Activated CD4-positive, alpha-beta T cell treated with anti-CD3 and anti-CD28 coated beads for 4 hours (primary cell): ENCODE results near the gene MRPL28.
"Not testable (repeated sequence)": the region's sequence is repeated elsewhere in the genome, so short reads cannot be mapped to it uniquely, and the experiment has no call there.

ENCODE experiments used
- DNase-seq, 2 donors: peaks; one replicate each; pipeline ENCODE4 v3.0.0-alpha.2; 2020

The MRPL28 gene

DNA sequence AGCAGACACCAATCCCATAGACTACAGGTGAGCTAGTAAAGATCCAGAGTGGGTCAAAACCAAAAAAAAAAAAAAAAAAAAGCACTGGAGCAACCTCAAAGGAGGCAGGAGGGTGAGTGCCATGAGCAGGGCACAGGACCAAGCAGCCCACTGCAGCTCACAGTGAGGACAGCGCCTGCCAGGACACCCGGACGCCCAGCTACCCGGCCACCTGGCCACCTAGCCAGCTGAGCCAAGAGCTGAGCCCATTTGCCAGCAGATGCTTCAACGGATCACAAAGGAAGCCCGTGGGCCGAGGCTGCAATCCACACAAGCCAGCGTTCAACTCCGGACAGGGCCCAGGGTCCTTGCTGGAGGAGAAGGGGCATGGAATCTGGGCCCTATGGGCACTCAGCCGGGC is 32.9 kb downstream of the MRPL28 start:
- no peak for DNase-seq

DNA sequence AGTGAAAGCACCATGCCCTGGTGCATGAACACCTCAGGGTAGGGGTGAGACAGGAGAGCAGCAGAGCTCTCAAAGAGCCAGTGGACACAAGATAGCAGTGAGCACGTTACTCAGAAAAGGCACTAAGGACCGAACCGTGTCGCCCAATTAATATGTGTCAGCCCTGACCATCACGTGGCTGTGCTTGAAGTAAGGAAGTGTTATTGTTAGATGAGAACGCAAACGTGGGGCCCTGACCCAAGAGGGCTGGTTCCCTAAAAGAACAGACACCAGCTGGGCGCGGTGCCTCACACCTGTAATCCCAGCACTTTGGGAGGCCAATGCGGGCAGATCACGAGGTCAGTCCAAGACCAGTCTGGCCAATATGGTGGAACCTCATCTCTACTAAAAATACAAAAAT is 34.1 kb downstream of the MRPL28 start:
- DNase-seq, result no peak

DNA sequence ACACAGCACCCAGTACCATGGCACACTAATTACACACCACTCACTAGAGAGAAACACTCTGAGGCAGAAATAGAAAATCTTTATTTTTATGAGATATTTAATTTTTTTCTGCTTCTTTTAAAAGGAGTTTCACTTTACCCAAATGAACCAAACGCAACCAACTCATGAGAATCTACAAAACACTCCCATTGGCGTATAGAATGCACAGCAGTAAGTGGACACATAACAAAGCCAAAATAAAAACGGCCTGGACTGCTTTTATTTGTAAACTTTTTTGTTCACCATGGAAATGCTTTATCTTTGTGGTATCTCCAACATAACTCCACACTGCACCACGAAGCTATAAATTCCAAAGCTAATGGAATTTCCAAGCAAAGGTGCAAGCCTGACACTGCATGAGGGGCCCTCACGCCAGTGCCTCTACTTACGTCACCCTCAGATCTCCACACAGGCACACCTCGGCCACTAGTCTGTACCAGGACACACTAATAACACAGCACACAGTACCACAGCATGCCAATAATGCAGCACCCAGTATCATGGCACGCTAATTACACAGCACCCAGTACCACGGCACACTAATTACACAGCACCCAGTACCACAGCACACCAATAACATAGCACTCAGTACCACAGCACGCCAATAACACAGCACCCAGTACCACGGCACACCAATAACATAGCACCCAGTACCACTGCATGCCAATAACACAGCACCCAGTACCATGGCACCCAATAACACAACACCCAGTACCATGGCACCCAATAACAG is 35.3 kb downstream of the MRPL28 start:
- not testable (repeated sequence) for DNase-seq

DNA sequence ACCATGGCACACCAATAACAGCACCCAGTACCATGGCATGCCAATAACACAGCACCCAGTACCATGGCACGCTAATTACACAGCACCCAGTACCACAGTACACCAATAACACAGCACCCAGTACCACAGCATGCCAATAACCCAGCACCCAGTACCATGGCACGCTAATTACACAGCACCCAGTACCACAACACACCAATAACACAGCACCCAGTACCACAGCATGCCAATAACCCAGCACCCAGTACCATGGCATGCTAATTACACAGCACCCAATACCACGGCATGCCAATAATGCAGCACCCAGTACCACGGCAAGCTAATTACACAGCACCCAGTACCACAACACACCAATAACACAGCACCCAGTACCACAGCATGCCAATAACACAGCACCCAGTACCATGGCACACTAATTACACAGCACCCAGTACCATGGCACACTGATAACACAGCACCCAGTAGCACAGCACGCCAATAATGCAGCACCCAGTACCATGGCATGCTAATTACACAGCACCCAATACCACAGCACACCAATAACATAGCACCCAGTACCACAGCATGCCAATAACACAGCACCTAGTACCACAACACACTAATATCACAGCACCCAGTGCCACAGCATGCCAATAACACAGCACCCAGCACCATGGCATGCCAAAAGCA is 36.0 kb downstream of the MRPL28 start:
- not testable (repeated sequence) for DNase-seq

DNA sequence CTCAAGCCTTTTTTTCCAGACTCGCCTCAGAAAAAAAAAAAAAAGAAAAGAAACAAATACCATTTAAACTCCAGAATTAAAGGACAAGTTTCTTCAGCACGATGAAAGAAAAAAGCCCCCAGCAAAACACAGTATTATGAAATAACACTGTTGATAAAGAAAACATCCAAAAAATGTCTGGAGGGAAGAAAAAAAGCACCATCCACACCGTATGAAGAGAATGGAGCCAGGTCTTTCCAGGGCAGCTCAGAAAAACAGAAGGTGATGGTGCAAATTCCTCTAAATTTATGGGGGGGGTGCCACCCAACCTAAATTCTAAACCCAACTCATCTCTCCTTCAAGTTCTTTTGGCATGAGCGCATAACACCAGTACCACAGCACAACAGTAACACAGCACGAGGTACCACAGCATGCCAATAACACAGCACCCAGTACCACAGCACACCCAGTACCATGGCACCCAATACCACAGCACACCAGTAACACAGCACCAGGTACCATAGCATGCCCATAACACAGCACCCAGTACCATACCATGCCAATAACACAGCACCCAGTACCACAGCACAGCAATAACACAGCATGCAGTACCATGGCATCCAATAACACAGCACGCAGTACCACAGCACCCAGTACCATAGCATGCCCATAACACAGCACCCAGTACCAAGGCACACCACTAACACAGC is 36.8 kb downstream of the MRPL28 start:
- no peak for DNase-seq

DNA sequence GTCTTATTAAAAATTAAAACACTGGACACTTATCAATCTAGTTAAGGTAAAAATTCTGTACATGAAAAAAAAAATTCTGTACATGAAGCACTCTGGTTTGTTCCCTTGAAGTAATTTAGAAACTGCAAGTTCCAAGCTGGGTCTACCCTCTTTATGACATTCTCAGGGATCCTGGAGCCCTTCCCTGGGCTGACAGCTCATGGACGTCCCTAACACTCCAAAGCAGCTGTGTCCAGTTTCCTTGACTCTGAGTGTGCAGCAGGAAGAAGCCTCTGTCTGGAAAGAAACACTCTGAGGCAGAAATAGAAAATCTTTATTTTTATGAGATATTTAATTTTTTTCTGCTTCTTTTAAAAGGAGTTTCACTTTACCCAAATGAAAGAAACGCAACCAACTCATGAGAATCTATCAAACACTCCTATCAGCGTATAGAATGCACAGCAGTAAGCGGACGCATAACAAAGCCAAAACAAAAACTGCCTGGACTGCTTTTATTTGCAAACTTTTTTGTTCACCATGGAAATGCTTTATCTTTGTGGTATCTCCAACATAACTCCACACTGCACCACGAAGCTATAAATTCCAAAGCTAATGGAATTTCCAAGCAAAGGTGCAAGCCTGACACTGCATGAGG is 39.0 kb downstream of the MRPL28 start:
- DNase-seq, result not testable (repeated sequence)

DNA sequence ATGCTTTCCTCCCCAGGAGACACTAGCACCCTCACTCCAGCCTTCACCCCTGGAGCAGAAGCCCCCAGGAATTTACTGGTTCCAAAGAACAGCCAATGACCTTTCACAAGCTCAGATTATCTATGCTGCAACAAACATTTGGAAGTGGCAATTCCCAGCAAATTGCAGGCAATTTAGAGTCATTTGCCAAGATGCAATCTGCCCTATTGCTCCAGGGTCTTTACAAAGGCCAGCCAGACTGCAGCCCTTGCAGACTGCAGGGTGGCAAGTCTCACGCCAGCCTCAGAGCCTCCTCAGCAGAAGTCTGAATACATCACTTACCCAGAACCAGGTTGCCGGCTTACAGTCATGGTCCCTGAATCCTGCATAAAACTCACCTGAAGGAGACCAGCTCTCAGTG is 39.6 kb downstream of the MRPL28 start:
- DNase-seq, result no peak

DNA sequence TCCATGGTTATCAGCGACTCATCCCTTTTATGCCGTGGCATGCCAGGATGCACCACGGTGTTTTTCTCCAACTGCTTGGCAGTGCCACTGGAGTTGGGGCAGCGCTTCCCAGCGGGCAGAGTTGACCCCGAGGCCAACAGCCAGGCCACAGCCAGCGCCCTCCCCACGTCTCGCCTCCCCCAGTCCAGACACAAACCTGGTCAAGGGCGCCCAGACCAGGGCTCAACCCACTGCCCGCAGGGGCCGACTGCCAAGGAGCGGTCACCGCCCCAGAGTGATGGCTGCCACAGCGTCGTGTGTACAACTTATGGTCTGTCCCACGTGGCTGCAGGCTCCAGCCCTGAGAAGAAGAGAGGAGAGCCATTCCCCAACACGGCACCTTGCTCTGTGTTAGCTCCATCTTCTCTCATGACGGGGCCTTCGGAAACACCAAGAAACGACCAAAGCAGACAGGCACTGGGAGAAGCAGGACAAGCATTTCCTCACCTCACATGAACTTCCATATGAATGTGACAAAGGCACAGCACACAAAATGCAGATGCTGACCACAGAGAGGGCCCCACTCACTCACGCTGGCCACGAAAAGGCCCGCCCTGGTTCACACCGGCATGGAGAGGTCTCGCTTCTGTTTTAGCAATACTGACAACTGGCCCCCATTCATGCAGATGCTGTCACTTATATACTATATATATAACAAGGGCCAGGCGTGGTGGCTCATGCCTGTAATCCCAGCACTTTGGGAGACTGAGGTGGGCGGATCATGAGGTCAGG is 44.8 kb downstream of the MRPL28 start:
- DNase-seq, result no peak

DNA sequence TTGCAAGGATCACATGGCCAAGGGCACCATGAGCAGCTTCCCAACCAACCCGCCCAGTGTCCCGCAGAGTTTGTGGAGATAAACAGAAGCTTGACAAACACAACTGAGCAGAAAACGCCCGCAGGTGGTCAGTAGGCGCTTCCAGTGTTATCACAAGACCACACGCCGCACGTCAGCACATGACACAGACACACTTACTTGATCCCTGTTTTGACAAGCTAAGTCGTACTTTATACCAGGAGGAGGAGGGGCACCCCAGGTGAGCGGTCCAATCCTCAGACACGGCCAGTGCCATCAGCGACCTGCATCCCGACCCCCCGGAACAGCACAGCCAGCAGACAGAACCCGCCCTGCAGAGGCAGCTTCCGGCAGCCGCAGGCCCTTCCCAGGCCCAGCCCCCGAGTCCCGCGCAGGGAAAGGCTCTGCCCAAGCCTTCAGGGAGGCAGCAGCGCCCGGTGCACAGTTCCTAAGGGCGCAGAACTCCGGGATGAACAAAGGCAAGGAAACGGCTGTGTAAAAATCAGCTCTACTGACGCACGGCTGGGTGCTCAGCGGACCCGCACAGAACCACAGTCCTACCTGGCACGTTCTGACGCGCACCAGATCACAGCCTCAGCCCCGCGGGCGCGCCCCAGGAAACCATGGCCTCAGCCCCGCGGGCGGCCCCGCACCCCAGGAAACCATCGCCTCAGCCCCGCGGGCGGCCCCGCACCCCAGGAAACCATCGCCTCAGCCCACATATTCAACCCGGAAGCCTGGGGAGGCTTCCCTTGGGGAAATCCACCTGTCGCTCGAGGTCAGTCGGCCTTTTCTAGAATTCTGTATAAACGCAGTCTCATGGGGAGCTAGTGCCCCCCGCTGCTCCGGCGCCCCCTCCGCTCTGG is 45.6 kb downstream of the MRPL28 start:
- DNase-seq, result peak; percentile 47 to 53

DNA sequence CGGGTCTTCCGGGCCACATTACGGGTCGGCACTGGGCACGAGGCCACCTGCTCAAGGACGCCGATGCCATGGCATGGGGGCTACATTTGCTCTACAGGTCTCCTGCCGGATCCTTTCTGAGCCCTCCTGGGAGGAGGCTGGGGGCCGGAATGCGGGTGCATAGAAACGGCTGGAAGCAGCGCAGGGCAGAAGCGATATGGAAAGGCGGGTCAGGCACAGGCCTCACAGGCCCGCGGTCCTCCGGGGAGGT is 46.2 kb downstream of the MRPL28 start:
- no peak for DNase-seq

DNA sequence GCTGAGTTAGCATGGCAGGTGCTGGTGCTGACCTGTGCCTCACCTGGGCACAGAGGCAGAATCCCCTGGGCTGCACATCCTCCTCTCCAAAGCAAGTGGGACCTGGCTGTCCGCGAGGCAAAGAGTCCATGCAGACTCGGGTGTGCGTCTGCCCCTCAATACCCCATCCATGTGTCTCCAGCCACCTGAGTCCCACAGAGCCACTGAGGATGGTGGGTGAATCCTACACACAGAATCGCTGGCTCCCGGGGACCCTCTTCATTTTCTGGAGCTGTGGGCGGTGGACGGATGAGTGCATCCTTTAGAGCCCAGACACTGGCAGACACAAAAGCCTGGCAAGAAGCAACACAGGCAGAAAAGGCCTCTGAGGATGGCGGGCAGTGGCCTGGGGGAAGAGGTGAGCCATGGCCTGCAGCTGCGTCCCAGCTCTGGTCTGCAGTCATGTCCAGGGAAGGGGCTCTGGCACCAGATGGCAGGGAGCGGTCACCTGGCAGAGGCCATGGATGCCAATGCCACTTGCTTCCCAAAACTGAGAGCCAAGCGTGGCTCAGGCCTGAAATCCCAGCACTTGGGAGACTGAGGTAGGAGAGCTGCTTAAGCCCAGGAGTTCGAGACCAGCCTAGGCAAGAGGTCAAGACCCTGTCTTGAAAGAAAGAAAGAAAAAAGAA is 47.7 kb downstream of the MRPL28 start:
- DNase-seq, result no peak

DNA sequence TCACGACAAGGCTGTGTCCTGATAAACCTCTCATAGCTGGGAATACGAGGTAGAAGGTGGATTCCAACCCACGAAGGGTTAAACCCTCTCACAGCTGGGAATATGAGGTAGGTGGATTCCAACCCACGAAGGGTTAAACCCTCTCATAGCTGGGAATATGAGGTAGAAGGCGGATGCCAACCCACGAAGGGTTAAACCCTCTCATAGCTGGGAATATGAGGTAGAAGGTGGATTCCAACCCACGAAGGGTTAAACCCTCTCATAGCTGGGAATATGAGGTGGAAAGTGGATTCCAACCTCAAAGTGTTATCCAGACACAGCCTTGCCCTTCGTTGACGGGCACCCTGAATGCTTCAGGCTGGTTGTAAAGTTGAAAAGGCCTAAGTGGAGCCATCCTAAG is 48.8 kb downstream of the MRPL28 start:
- DNase-seq, result no peak

DNA sequence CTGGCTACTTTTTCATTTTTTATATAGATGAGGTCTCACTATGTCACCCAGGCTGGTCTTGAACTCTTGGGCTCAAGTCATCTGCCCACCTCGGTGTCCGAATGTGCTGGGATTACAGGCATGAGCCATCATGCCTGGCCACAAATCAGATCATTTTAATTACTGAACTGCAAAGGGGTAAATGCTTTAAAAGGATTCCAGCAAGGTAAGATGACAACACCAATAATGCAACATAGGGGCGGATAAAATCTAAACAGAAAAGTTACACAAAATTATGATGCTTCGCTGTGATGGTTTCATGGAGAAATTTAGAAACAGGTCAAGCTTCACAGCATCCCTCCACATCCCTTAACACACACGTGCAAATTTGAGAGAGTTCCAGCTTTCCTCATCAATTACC is 50.1 kb downstream of the MRPL28 start:
- DNase-seq, result no peak

DNA sequence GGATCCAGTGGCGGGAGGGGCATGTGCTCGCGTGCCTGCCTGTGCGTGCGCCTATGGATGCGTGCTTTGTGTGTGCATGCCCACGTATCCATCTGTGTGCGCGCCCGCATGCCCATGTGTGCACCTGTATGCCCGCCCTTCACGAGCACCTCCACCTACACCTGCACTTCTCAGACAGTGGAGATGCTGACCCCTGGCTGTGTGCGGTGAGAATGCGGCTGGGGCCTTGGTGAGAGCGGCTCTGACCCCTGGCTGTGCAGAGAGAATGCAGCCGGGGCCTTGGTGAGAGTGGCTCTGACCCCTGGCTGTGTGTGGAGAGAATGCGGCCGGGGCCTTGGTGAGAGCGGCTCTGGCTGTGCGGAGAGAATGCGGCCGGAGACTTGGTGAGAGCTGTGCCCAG is 51.7 kb downstream of the MRPL28 start:
- no peak for DNase-seq

DNA sequence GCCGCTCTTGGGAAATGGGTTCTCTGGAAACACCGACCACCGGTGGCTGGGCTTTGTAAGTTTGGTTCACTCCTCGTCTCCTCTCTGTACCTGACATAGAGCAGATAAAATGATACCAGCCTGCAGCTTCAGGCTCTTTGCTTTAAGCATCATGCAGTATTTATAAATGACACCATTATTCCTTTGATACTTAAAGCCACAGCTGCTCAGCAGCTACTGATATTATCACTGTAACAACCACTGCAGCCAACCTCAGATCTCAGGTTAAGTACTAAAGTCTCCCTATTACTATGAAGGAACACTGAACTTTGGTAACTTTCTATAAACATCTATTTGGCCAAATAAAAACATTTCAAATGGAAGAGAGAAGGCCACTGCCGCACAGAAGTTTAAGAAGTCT is 52.8 kb downstream of the MRPL28 start:
- DNase-seq, result no peak
